Measurements from ENCODE around the gene HMG20B. TPM values are rescaled to one million over a fixed set of nuclear protein-coding genes. Genes with fewer than 3 reads are reported as not detected.

Gene HMG20B
- total RNA-seq, 1 experiment from 2014 or later = 186 TPM

GRCh38 chr19:3547301-3547731 lies 25.4 kb upstream of the HMG20B start:
- intact Hi-C loops (cut with micrococcal nuclease) = loop anchor here (5.0 kb wide), 1 partner anchor 80 kb away; the partner anchor contains the start of gene CACTIN
- Histone ChIP-seq H3K36me3 (ENCODE audit: control insufficient read depth in 1 of 2, insufficient read depth in 2 of 2, low read length in 2 of 2) (peaks cover 11 to 24% of the 10 kb centered on the region in 2 experiments), H3K27ac (ENCODE audit: low read depth, low read length) (no peak overlapping the region), H3K27me3 (ENCODE audit: insufficient read depth, low read length) (no peaks in the 10 kb centered on the region), H2AFZ (ENCODE audit: low read depth, low read length, poor library complexity, severe bottlenecking) (no peak overlapping the region), H4K20me1 (ENCODE audit: insufficient read depth) (peaks cover 5% of the 10 kb centered on the region; the same call in 1 of the 2 replicates), H3K9ac (ENCODE audit: low read length) (no peak overlapping the region), H3K4me3 (replicated peaks in 1 of 2; ENCODE audit: low read depth in 1 of 2, low read length in 2 of 2) (no peak overlapping the region), H3K9me3 (ENCODE audit: control insufficient read depth in 1 of 2, insufficient read depth in 1 of 2, low read depth in 1 of 2, low read length in 2 of 2) (no peaks in the 10 kb centered on the region), H3K79me2 (ENCODE audit: insufficient read depth, low read length) (peaks cover 36% of the 10 kb centered on the region), H3K4me1 (ENCODE audit: control insufficient read depth in 1 of 2, insufficient read depth in 2 of 2, low read length in 2 of 2) (peaks cover 0 to 11% of the 10 kb centered on the region in 2 experiments; a peak in 2 of 4 replicates), H3K4me2 (ENCODE audit: low read length) (no peak overlapping the region), H3K9me2 (ENCODE audit: insufficient read depth) (no peaks in the 10 kb centered on the region)
- TF ChIP-seq CTCF (IDR thresholded peaks at IDR 0.05 in 2 of 3, conservative IDR thresholded peaks at IDR 0.05 in 1 of 3; ENCODE audit: borderline replicate concordance in 1 of 3, insufficient read depth in 1 of 3, low read depth in 2 of 3, low read length in 2 of 3) (peak in 2 of 3 experiments; percentile 71 to 72; a peak in 4 of 6 replicates), CBX3 (IDR thresholded peaks at IDR 0.05; ENCODE audit: low read depth) (no peak), EZH2 (IDR thresholded peaks at IDR 0.05) (no peak), RAD21 (IDR thresholded peaks at IDR 0.05; ENCODE audit: low read depth) (no peak; the same call in 1 of the 2 replicates), MAX (IDR thresholded peaks at IDR 0.05) (no peak), JUND (IDR thresholded peaks at IDR 0.05) (no peak), SRF (IDR thresholded peaks at IDR 0.05; ENCODE audit: low read depth) (no peak)
- ChIA-PET POLR2A (no interaction called here), CTCF (no interaction called here), RAD21 (ENCODE audit: low non-redundant PET in 1 of 2, low total read pairs in 2 of 2, uncharacterized antibody in 2 of 2, unreplicated experiment in 2 of 2) (no interaction called here)
- no peak for DNase-seq (ENCODE audit: low read depth, low spot score)
- ATAC-seq = peak; percentile 53
- no TSS peak for BruUV-seq (replicated peaks)

Data from HCT116 (cell line).